Cardiac septum (tissue), 1 donor: ENCODE measurements around the gene WNK1. TPM values are rescaled to one million over a fixed set of nuclear protein-coding genes. Genes with fewer than 3 reads are reported as not detected.
"Not testable (repeated sequence)": the region's sequence is repeated elsewhere in the genome, so short reads cannot be mapped to it uniquely, and the experiment has no call there.

Experiments
- DNase-seq: peaks from one replicate; pipeline ENCODE4 v3.0.0-alpha.2; 2020; ENCODE audit warnings: low spot score
- intact Hi-C: fragments of 100-400 bp; cut with DNase I; formaldehyde crosslinking; loops from one replicate; pipeline ENCODE4 v1.14.0; 2022
- total RNA-seq: library from RNA; stranded (reverse); fragmentation: NEBNext Ultra II Directional; extraction: Animal tissue kit (Norgen Biotek cat#: 25700); gene quantifications from one replicate; pipeline ENCODE4 v1.2.1, GENCODE V29; 2021
- donor health status: DM: no; HTN: no; CAD: no.

The WNK1 gene
- total RNA-seq, 1 donor from 2014 or later, result 227 TPM

- intact Hi-C loops, result no loop called here
- DNase-seq, result no peak
Observed at GRCh38 chr12:920676-921075, 168.3 kb downstream of the WNK1 start.

- DNase-seq, result no peak
- intact Hi-C loops, result no loop called here
Observed at GRCh38 chr12:922285-922684, 169.9 kb downstream of the WNK1 start.

DNA sequence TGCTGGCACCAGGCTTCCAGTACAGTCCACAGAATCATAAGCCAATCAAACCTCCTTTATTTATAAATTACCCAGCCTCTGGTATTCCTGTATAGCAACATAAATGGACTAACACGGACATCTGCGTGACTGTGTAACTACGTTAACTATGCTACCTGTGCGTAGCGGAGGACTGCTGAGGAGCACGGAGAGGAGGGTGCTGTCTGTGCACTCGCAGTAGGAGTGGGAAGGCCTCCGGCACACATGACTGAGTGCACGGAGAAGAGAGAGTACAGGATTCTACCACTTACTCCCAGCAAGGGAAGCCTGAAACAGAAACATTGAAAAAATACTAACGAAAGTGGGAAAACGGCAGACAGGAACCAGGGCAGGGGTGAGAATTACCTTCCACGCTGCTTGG, 174.3 kb downstream of the WNK1 start:
- DNase-seq, result no peak
- intact Hi-C loops, result no loop called here

GRCh38 chr12:931060-931459, 178.7 kb downstream of the WNK1 start:
- intact Hi-C loops, result no loop called here
- DNase-seq, result no peak

- intact Hi-C loops, result no loop called here
- DNase-seq, result no peak
Observed at GRCh38 chr12:931591-931990, 179.2 kb downstream of the WNK1 start.

DNA sequence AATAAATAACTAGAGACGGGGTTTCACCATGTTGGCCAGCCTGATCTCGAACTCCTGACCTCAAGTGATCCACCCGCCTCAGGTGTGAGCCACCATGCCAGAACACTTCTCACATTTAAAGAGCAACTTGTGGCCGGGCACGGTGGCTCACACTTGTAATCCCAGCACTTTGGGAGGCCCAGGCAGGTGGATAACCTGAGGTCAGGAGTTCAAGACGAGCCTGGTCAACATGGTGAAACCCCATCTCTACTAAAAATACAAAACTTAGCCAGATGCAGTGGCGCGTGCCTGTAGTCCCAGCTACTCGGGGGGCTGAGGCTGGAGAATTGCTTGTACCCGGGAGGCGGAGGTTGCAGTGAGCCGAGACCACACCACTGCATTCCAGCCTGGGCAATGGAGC, 183.5 kb downstream of the WNK1 start:
- DNase-seq, intact Hi-C loops: not testable (repeated sequence)

DNA sequence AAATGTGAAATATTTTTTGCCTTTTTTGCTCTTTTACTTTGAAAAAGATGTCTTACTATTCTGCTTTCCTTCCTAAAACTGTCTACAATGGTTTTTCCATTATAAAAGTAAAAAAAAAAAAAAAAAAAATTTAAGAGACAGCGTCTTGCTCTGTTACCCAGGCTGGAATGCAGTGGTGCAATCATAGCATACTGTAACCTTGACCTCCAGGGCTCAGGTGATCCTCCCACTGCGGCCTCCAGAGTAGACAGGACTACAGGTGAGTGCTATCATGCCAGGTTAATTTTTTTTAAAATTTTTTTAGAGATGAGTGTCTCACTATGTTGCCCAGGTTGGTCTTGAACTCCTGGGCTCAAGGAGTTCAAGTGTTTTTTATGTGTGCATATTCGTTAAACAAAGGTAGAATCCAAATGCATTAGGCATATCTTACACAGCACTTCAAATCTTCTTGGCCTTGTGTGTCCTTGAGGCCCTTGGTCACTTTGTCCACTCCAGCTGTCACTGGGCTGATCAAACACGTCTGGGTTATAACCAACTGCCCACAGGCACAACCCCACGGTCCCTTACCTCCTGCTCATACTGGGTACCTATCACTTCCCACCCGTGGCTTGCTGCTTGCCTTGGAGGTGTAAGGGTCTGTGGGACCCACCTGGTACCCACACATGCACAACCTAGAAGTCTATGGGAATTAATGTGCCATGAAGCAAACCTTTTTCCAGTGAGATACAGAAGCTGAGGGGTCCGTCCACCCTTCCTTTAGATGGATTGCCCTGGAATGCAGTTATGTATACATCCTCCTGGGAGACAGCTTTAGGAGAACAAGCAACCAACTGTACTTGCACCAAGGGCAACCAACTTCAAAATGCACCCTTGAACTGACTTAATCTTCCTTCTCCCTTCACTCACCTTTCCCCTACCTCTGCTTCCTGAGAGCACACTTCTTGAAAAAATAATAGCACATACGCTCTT, 184.3 kb downstream of the WNK1 start:
- DNase-seq, result no peak
- intact Hi-C loops, result no loop called here

- intact Hi-C loops, result no loop called here
- no peak for DNase-seq
Observed at GRCh38 chr12:938810-939209, 186.4 kb downstream of the WNK1 start.

GRCh38 chr12:943051-943450, 190.7 kb downstream of the WNK1 start:
- intact Hi-C loops, result loop anchor here (10.0 kb wide), 1 partner anchor 652 kb away; the partner anchor contains the start of gene FBXL14
- no peak for DNase-seq

GRCh38 chr12:944211-944610, 191.8 kb downstream of the WNK1 start:
- no peak for DNase-seq
- intact Hi-C loops, result loop anchor here (10.0 kb wide), 1 partner anchor 651 kb away; the partner anchor contains the start of gene FBXL14

GRCh38 chr12:946212-946611, 193.8 kb downstream of the WNK1 start:
- intact Hi-C loops, result loop anchor here (10.0 kb wide), 1 partner anchor 649 kb away; the partner anchor contains the start of gene FBXL14
- DNase-seq, result no peak

- intact Hi-C loops, result loop anchor here (10.0 kb wide), 1 partner anchor 648 kb away; the partner anchor contains the start of gene FBXL14
- no peak for DNase-seq
Observed at GRCh38 chr12:946631-947030, 194.3 kb downstream of the WNK1 start.

- DNase-seq, result no peak
- intact Hi-C loops, result loop anchor here (2.0 to 10.0 kb wide), 5 partner anchors 43 to 647 kb away; partner anchors contain the start of genes ERC1, FBXL14 and WNK1
Observed at GRCh38 chr12:948238-948637, 195.9 kb downstream of the WNK1 start.

GRCh38 chr12:949453-950191, 197.2 kb downstream of the WNK1 start, which contains the start of gene RAD52:
Gene RAD52, minus strand, starts transcription at chr12:949694. Its CDS starts 16,636 bp downstream, at chr12:933058.
- intact Hi-C loops, result loop anchor here (2.0 to 10.0 kb wide), 6 partner anchors 41 to 645 kb away; partner anchors contain the start of genes ERC1, FBXL14 and WNK1
- DNase-seq, result peak; percentile 99

DNA sequence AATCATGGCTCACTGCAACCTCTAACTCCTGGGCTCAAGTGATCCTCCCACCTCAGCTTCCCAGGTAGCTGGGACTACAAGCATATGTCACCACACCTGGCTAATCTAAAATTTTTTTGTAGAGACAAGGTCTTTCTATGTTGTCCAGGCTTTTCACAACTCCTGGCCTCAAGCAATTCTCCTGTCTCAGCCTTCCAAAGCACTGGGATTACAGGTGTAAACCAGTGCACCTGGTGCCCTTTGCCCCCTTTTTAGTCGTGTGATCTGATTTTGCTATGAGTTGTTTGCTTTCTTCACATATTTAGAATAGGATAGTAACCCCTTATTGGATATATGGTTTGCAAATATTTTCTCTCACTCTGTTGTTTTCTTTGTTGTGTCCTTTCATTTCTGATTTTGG, 198.8 kb downstream of the WNK1 start:
- DNase-seq, result no peak
- intact Hi-C loops, result loop anchor here (5.0 kb wide), 1 partner anchor 141 kb away; no protein-coding TSS in a partner anchor

- no peak for DNase-seq
- intact Hi-C loops, result loop anchor here (5.0 kb wide), 1 partner anchor 139 kb away; no protein-coding TSS in a partner anchor
Observed at GRCh38 chr12:953776-954175, 201.4 kb downstream of the WNK1 start.

GRCh38 chr12:954741-955140, 202.4 kb downstream of the WNK1 start:
- no peak for DNase-seq
- intact Hi-C loops, result loop anchor here (5.0 kb wide), 1 partner anchor 138 kb away; no protein-coding TSS in a partner anchor

DNA sequence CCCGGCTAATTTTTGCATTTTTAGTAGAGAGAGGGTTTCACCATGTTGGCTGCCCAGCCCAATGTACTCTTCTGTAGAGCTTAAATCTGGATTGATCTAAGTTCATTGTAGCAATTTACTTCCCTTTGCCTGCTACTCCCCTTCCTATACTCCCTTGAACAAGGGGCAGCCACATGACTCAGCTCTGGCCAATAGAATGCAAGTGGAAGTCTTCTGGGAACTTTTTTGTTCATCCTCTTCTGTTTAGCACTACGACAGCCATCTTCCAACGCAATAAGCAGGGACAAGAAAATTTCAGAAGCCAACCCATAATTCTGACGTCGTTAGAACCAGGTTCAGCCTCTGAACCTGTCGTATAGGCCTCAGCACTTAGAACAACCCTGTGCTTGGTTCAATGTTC, 203.6 kb downstream of the WNK1 start:
- no peak for DNase-seq
- intact Hi-C loops, result no loop called here

GRCh38 chr12:958588-959123, 206.3 kb downstream of the WNK1 start:
- no peak for DNase-seq
- intact Hi-C loops, result no loop called here
